ENCODE measurements around the gene SCUBE1.

SCUBE1 gene

DNA sequence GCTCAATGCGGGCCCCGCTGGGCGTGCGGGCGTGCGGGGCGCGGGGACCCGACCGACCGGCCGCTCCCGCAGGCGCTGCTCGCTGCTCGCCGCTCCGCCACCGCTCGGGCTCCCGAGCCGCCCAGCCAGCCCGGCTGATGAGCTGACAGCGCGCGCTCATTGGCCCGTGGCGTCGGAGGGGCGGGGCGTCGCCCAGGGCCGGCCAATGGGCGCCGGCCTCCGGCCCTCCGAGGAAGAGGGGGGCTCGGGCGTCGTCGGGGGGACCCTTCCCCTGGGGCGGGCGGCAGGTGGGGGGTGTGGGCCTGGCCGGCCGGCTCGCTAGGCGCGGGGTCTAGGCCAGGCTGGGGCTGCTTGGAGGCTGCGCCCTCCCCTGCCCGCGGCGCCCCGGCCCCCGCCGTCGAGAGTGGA is at the start of gene SCUBE1:
TSS of gene SCUBE1 (minus strand) at position 111 of the 408 bp plus-strand sequence. CDS start 111 bp downstream, outside the sequence.
- in situ Hi-C loops (cut with MboI; ENCODE audit: low pct_unique_long_range_greater_than_20kb, low sequenced_read_pairs): no loop called here
- DNase-seq: peak; percentile 14

GRCh38 chr22:43392385-43392989 is 49.3 kb upstream of the SCUBE1 start:
- no peak for DNase-seq
- in situ Hi-C loops (cut with MboI; ENCODE audit: low pct_unique_long_range_greater_than_20kb, low sequenced_read_pairs): no loop called here

GRCh38 chr22:43391306-43391705 is 48.1 kb upstream of the SCUBE1 start:
- DNase-seq: no peak
- in situ Hi-C loops (cut with MboI; ENCODE audit: low pct_unique_long_range_greater_than_20kb, low sequenced_read_pairs): no loop called here

GRCh38 chr22:43390872-43391271 is 47.7 kb upstream of the SCUBE1 start:
- in situ Hi-C loops (cut with MboI; ENCODE audit: low pct_unique_long_range_greater_than_20kb, low sequenced_read_pairs): no loop called here
- no peak for DNase-seq

GRCh38 chr22:43390166-43390565 is 47.0 kb upstream of the SCUBE1 start:
- DNase-seq: no peak
- in situ Hi-C loops (cut with MboI; ENCODE audit: low pct_unique_long_range_greater_than_20kb, low sequenced_read_pairs): no loop called here

DNA sequence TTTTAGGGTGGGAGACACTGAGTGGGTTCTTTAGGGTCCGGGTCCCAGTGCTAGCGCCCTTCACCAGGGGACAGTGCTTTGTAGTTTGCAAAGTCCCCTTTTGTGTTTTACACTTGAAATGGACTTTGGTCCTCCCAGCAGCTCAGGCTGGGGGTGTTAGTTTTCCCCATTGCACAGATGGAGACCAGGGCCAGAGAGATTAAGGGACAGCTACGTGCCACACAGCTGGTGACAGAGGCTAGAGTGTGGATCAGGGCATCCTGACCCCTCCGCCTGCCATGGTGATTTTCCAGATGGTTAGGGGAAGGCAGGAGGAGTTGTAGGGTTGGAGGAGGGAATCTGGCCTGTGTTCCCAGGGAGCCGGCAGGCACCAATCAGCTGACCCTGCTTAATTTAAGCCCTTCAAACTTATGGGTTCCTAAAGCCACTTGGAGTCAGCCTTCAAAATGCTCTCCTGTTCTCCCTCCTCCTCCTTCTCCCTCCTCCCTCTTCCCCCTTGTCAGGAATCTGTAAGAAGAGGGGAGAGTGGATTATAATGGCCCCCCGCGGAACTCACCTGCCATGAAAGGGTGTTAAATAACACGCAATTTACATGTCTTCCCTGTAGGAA is 46.2 kb upstream of the SCUBE1 start:
- no peak for DNase-seq
- in situ Hi-C loops (cut with MboI; ENCODE audit: low pct_unique_long_range_greater_than_20kb, low sequenced_read_pairs): no loop called here

DNA sequence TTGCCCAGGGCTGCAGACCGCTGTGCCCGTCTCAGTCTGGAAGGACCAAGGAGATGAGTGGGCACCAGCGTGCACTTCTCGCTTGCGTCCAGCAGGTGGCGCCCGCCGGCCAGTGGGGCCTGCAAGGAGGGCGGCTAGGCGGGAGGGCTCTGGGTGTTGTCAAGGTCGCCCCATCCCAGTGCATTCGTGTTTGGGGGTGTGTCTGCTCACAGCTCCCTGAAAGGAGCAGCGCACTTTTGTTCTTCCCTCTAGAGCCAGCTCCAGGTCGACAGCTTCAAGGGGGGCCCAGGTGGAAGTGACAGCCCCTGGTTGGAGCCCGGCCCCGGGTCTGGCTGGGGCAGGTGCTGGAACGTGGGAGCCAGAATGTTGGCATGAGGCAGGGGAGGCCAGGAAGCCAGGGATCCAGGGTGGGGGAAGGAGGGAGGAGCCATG is 45.3 kb upstream of the SCUBE1 start:
- in situ Hi-C loops (cut with MboI; ENCODE audit: low pct_unique_long_range_greater_than_20kb, low sequenced_read_pairs): no loop called here
- DNase-seq: peak; percentile 80

GRCh38 chr22:43387815-43388214 is 44.6 kb upstream of the SCUBE1 start:
- in situ Hi-C loops (cut with MboI; ENCODE audit: low pct_unique_long_range_greater_than_20kb, low sequenced_read_pairs): no loop called here
- no peak for DNase-seq

- DNase-seq: peak; percentile 83
- in situ Hi-C loops (cut with MboI; ENCODE audit: low pct_unique_long_range_greater_than_20kb, low sequenced_read_pairs): no loop called here
Measured at GRCh38 chr22:43385770-43386641, 42.8 kb upstream of the SCUBE1 start.

DNA sequence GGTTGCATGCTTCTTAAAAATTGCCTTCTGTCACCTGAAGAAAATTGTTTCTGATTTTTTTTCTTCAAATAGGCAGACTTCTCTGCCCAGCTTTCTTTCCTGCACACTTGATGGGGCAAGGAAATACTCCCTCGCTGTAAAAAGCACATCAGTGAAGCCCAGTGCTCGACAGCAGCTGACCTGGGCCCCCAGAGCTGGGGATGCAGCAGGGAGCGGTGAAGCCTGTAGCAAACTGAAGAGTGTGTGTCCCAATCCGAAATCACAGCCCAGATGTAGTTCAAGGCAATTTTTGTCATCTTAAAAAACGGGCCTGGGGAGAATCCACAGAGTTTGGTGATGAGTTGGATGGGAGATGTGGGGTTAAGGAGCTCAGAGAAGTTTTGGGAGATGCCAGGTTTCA is 41.7 kb upstream of the SCUBE1 start:
- in situ Hi-C loops (cut with MboI; ENCODE audit: low pct_unique_long_range_greater_than_20kb, low sequenced_read_pairs): no loop called here
- no peak for DNase-seq

GRCh38 chr22:43381693-43382092 is 38.5 kb upstream of the SCUBE1 start:
- DNase-seq: peak; percentile 71
- in situ Hi-C loops (cut with MboI; ENCODE audit: low pct_unique_long_range_greater_than_20kb, low sequenced_read_pairs): no loop called here

DNA sequence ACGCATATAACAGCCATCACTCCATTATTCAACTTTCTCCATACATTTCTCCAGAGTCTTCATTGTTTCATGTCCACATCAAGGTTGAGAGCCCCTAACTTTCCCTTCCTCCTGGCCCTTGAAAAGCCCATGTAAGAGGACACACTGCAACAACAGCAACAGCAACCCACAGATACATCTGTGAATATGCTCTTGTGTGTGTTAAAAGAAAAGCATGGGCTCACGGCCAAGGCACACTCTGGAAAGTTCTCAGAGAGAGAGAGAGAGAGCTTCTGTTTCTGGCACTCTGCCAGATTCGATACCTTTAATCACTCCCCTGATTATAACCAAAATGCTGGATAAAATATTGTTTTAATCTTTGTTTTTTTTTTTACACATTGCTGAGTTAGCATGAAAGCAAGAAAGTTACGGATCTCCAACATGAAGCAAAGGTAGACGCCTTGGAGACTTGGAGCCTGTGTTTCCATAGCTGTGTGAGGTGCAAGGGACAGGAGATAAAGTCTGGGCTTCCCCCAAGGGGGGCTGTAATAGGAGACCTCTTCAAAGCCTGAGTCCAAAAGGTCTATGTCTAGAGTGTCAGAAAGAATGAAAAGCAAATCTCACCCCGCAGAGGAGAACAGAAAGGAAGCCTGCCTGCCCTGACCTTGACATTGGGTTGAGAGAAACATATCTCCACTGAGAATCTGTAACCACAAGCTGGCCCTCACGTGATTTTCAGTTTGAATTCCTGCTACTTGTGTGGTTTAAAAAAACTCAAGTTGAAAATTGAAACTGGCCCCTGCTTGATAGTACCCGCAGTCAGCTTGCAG is 34.9 kb upstream of the SCUBE1 start:
- in situ Hi-C loops (cut with MboI; ENCODE audit: low pct_unique_long_range_greater_than_20kb, low sequenced_read_pairs): no loop called here
- peak; percentile 58 for DNase-seq

- in situ Hi-C loops (cut with MboI; ENCODE audit: low pct_unique_long_range_greater_than_20kb, low sequenced_read_pairs): no loop called here
- DNase-seq: no peak
Measured at GRCh38 chr22:43377548-43377895, 34.4 kb upstream of the SCUBE1 start.

- in situ Hi-C loops (cut with MboI; ENCODE audit: low pct_unique_long_range_greater_than_20kb, low sequenced_read_pairs): no loop called here
- no peak for DNase-seq
Measured at GRCh38 chr22:43376765-43377547, 33.8 kb upstream of the SCUBE1 start.

- DNase-seq: no peak
- in situ Hi-C loops (cut with MboI; ENCODE audit: low pct_unique_long_range_greater_than_20kb, low sequenced_read_pairs): no loop called here
Measured at GRCh38 chr22:43375951-43376455, 32.8 kb upstream of the SCUBE1 start.

- in situ Hi-C loops (cut with MboI; ENCODE audit: low pct_unique_long_range_greater_than_20kb, low sequenced_read_pairs): no loop called here
Measured at GRCh38 chr22:43370036-43370435, 26.9 kb upstream of the SCUBE1 start.

DNA sequence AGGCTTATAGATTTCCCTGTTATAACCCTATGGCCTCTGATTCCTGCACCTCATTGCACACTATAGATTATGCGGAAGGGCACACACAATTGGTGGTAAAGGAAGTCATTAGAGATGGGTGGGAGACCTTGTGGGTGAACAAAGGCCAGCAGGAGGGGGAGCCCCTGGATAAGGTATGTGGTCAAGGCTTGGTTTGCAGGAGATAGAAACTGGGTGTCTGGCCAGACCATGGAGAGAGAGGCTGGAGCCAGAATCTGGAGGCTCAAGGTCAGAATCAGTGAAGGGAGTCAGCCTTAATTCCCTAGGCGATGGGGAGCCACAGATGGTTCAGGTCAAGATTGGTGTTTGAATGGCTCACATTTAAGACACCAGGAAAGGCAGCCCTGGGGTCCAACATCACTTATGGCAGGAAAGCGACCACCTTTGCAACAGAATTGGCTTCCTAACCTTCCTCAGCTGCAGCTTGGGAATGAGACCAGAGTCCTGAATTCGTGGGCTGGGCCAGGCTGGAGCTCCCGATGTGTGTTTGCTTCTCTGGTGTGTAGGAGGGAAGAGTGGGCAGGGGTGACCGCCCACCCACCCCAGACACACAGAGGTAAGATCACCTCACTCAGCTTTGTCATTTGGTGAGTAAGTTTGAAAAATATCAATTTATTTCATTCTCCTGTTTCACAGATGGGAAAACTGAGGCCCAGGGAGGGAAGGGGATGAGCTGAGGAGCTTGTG is 22.7 kb upstream of the SCUBE1 start:
- in situ Hi-C loops (cut with MboI; ENCODE audit: low pct_unique_long_range_greater_than_20kb, low sequenced_read_pairs): no loop called here
- no peak for DNase-seq

More at GRCh38 chr22:43370036-43370435, 26.9 kb upstream of the SCUBE1 start:
- no peak for DNase-seq

- in situ Hi-C loops (cut with MboI; ENCODE audit: low pct_unique_long_range_greater_than_20kb, low sequenced_read_pairs): no loop called here
- DNase-seq: no peak
Measured at GRCh38 chr22:43364169-43364435, 20.9 kb upstream of the SCUBE1 start.
